Muscle layer of colon (tissue), 2 donors: ENCODE measurements around the gene SLC13A3.

Experiments used
- H3K27ac ChIP-seq: one replicate; pipeline ENCODE4 v1.7.0; 2013; ENCODE audit warnings: low read depth, mild to moderate bottlenecking, low read length, moderate library complexity
- H3K27me3 ChIP-seq, 2 donors: one replicate each; pipeline ENCODE4 v1.7.0; 2013; ENCODE audit warnings: low read length in 2 of 2, mild to moderate bottlenecking in 2 of 2; ENCODE audit not compliant: insufficient read depth in 2 of 2, control insufficient read depth in 1 of 2
- H3K36me3 ChIP-seq: one replicate; pipeline ENCODE4 v1.7.0; 2013; ENCODE audit warnings: mild to moderate bottlenecking, low read length; ENCODE audit not compliant: insufficient read depth
- H3K4me1 ChIP-seq: one replicate; pipeline ENCODE4 v1.7.0; 2013; ENCODE audit warnings: mild to moderate bottlenecking, low read length; ENCODE audit not compliant: insufficient read depth
- H3K4me3 ChIP-seq, 2 donors: one replicate each; pipeline ENCODE4 v1.7.0; 2013; ENCODE audit warnings: low read length in 2 of 2, low read depth in 1 of 2, mild to moderate bottlenecking in 1 of 2, moderate library complexity in 1 of 2
- H3K9ac ChIP-seq: one replicate; pipeline ENCODE4 v1.7.0; 2013; ENCODE audit warnings: low read length
- H3K9me3 ChIP-seq: one replicate; pipeline ENCODE4 v1.7.0; 2013; ENCODE audit warnings: mild to moderate bottlenecking, low read length
- donor health status: abdominal sarcoma.
- donor health status: Adenocarcinoma of cecum.

The SLC13A3 gene, protein sequence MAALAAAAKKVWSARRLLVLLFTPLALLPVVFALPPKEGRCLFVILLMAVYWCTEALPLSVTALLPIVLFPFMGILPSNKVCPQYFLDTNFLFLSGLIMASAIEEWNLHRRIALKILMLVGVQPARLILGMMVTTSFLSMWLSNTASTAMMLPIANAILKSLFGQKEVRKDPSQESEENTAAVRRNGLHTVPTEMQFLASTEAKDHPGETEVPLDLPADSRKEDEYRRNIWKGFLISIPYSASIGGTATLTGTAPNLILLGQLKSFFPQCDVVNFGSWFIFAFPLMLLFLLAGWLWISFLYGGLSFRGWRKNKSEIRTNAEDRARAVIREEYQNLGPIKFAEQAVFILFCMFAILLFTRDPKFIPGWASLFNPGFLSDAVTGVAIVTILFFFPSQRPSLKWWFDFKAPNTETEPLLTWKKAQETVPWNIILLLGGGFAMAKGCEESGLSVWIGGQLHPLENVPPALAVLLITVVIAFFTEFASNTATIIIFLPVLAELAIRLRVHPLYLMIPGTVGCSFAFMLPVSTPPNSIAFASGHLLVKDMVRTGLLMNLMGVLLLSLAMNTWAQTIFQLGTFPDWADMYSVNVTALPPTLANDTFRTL

DNA sequence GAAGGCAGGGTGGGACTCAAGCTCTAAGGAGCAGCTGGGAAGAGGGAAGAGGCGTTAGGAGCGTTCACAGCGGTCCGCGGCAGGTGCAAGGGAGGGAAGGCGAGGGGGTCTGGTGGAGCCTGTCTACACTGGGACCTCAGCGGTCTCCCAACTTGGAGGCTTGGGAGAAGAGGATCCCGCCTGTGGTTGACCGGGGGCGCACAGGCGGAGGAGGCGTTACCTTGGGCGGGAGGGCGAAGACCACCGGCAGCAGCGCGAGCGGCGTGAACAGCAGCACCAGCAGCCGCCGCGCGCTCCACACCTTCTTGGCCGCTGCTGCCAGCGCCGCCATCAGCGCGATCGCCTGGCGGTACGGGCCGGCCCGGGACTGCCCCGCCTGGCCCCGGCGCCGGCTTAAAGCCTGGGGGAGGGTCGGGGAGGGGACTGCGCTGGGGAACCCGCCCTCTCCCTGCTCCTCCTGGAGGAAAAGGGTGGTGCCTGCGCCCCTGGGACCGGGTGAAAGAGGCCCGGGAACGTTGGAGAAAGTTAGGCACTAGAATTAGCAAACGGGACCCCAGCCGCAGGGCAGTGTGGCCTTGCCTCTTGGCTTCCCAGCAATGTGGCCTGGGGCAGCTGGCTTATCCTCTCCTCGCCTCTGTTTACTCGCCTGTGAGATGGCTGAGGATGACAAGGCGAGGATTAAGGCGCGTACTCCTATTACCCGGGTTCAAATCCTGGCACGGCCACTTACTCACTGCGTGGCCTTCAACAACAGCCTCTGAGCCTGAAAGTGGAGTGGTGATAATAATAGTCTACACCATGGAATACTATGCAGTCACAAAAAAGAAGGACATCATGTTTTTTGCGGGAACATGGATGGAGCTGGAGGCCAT lies at the start of gene SLC13A3:
Gene SLC13A3 (minus strand): TSS at position 369 of the 872 bp plus-strand sequence. CDS start 38 bp downstream, at position 331.
- H3K36me3 ChIP-seq = no peaks in the 10 kb centered on the region
- peaks cover 5 to 12% of the 10 kb centered on the region in 2 donors for H3K27me3 ChIP-seq
- H3K9ac ChIP-seq = no peak within 1 kb of the TSS
- peak within 1 kb of the TSS in 1 of 2 donors; percentile 9 for H3K4me3 ChIP-seq
- H3K27ac ChIP-seq = no peak within 1 kb of the TSS
- H3K9me3 ChIP-seq = no peaks in the 10 kb centered on the region
- H3K4me1 ChIP-seq = no peaks in the 10 kb centered on the region

- Histone ChIP-seq H3K4me1 (no peaks in the 10 kb centered on the region), H3K27me3 (no peaks in the 10 kb centered on the region), H3K27ac (no peak overlapping the region), H3K9ac (no peak overlapping the region), H3K9me3 (no peaks in the 10 kb centered on the region), H3K4me3 (no peak overlapping the region), H3K36me3 (no peaks in the 10 kb centered on the region)
Measured at GRCh38 chr20:46701057-46701456, 49.8 kb upstream of the SLC13A3 start.

- no peaks in the 10 kb centered on the region for H3K4me1 ChIP-seq
- H3K9me3 ChIP-seq = no peaks in the 10 kb centered on the region
- no peak overlapping the region for H3K27ac ChIP-seq
- H3K4me3 ChIP-seq = no peak overlapping the region
- H3K9ac ChIP-seq = no peak overlapping the region
- no peaks in the 10 kb centered on the region for H3K27me3 ChIP-seq
- no peaks in the 10 kb centered on the region for H3K36me3 ChIP-seq
Measured at GRCh38 chr20:46700481-46700880, 49.2 kb upstream of the SLC13A3 start.

GRCh38 chr20:46699651-46700359 lies 48.5 kb upstream of the SLC13A3 start:
- no peak overlapping the region for H3K27ac ChIP-seq
- no peaks in the 10 kb centered on the region for H3K9me3 ChIP-seq
- H3K9ac ChIP-seq = no peak overlapping the region
- H3K36me3 ChIP-seq = no peaks in the 10 kb centered on the region
- no peaks in the 10 kb centered on the region for H3K27me3 ChIP-seq
- H3K4me1 ChIP-seq = no peaks in the 10 kb centered on the region
- no peak overlapping the region for H3K4me3 ChIP-seq

DNA sequence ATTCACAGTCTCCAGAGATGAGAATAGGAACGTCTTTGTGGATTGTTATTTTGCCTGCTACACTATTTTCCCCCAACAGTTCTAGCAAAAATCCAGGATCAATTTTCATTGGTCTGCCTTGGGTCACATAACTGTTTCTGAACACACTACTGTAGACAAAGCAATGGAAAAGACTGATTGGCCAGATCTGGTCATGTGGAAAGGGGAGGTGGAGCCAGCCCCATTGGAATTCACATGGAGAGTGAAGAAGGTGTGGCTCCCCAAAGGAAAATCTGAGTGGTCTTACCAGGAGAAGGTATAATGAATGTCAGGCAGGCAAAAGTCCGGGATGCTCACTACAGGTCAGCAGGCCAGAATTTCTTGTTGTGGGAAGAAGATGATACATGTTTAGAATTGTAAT lies 47.5 kb upstream of the SLC13A3 start:
- Histone ChIP-seq H3K9me3 (no peaks in the 10 kb centered on the region), H3K4me1 (no peaks in the 10 kb centered on the region), H3K4me3 (no peak overlapping the region), H3K9ac (no peak overlapping the region), H3K27me3 (no peaks in the 10 kb centered on the region), H3K27ac (no peak overlapping the region), H3K36me3 (no peaks in the 10 kb centered on the region)

DNA sequence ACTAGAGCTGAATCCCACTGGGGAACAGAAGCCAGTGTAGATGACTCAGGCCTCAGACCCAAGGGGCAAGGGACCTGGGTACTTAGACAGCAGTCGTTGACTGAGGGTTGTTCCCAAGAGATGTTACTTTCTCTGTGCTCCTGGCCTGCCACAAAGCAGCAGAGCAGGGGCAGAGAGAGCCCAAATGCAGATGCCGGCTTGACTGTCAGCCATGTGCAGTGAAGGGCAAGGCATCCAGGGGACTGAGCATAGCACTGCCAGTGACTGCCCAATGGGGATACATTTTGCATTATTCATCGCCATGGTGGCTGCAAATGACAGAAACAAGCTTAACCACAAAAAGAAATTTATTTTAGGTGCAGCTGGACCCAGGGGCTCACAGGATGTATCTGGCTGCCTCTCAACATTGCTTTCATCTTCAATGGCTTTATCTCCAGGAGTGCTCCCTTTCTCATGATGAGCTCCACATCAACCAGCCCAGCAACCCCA lies 45.6 kb upstream of the SLC13A3 start:
- no peaks in the 10 kb centered on the region for H3K36me3 ChIP-seq
- H3K9me3 ChIP-seq = no peaks in the 10 kb centered on the region
- no peak overlapping the region for H3K4me3 ChIP-seq
- H3K27me3 ChIP-seq = no peaks in the 10 kb centered on the region
- no peak overlapping the region for H3K9ac ChIP-seq
- no peak overlapping the region for H3K27ac ChIP-seq
- H3K4me1 ChIP-seq = no peaks in the 10 kb centered on the region

DNA sequence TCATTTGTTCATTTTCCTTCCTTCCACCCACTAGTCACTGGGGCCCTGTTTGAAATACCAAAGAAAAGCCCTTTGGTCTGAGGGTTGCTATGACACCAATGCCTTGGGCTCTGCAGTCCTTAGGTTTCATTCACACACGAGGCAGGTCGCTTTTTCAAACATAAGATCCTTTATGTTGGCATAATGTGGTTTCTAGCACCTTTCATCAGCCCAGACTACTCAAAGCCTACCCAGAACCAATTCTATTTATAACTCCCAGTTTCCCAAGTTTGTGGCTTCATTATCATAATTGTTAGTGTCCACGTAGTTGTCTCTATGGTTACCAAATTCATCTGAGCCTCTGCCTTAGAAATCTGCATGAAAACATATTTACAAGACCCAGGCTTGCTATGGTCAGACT lies 44.6 kb upstream of the SLC13A3 start:
- no peaks in the 10 kb centered on the region for H3K9me3 ChIP-seq
- H3K27ac ChIP-seq = no peak overlapping the region
- H3K36me3 ChIP-seq = no peaks in the 10 kb centered on the region
- H3K27me3 ChIP-seq = no peaks in the 10 kb centered on the region
- H3K4me3 ChIP-seq = no peak overlapping the region
- no peaks in the 10 kb centered on the region for H3K4me1 ChIP-seq
- no peak overlapping the region for H3K9ac ChIP-seq

GRCh38 chr20:46694484-46694883 lies 43.2 kb upstream of the SLC13A3 start:
- no peak overlapping the region for H3K4me3 ChIP-seq
- no peaks in the 10 kb centered on the region for H3K9me3 ChIP-seq

GRCh38 chr20:46691196-46691595 lies 39.9 kb upstream of the SLC13A3 start:
- H3K4me1 ChIP-seq = peaks cover 23% of the 10 kb centered on the region
- no peaks in the 10 kb centered on the region for H3K9me3 ChIP-seq

More at GRCh38 chr20:46694484-46694883, 43.2 kb upstream of the SLC13A3 start:
- Histone ChIP-seq H3K4me1 (no peaks in the 10 kb centered on the region), H3K9ac (no peak overlapping the region), H3K36me3 (no peaks in the 10 kb centered on the region), H3K27me3 (no peaks in the 10 kb centered on the region), H3K27ac (no peak overlapping the region)

DNA sequence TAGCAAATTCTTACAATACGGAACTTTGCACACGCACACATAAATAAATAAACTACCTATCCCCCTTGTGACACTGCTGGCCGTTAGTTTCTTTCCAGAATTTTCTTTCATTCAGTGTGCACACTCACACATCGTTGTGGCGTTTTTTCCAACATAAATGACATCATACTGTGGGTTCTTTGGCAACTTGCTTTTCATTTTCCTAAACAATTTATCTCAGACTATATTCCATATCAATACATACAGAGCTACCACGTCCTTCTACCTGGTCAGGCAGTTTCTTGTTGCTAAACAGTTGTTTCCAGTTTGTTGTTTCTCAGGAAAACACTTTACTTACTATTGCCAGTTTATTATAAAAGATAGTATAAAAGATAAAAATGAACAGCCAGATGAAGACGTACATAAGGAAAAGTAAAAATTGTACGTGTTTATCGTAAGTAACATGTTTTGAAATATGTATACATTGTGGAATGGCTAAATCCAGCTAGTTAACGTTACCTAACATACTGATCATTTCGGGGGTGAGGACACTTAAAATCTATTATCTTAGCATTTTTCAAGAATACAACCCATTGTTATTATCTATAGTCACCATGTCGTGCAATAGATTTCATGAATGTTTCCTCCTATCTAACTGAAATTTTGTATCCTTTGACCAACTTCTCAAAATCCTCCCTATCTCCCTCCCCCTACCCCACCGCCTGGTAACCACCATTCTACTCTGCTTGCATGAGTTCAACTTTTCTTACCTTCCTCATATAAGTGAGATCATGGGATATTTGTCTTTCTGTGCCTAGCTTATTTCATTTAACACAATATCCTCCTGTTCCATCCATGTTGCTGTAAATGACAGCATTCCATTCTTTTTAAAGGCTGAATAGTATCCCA lies 39.2 kb upstream of the SLC13A3 start:
- H3K4me1 ChIP-seq = peaks cover 23% of the 10 kb centered on the region
- H3K4me3 ChIP-seq = peak overlapping the region; percentile 28 to 81
- peak overlapping the region; percentile 88 for H3K27ac ChIP-seq
- H3K9me3 ChIP-seq = no peaks in the 10 kb centered on the region
- no peak overlapping the region for H3K9ac ChIP-seq
- no peaks in the 10 kb centered on the region for H3K27me3 ChIP-seq
- H3K36me3 ChIP-seq = peaks cover 13% of the 10 kb centered on the region

More at GRCh38 chr20:46691196-46691595, 39.9 kb upstream of the SLC13A3 start:
- Histone ChIP-seq H3K4me3 (no peak overlapping the region), H3K36me3 (peaks cover 8% of the 10 kb centered on the region), H3K27ac (no peak overlapping the region), H3K27me3 (no peaks in the 10 kb centered on the region), H3K9ac (no peak overlapping the region)
